LNCaP clone FGC (cell line): ENCODE results near the gene LTA4H.

ENCODE experiments used
- DNase-seq: peaks from one replicate; pipeline ENCODE4 v3.0.0-alpha.2; 2011; ENCODE audit warnings: low read depth
- H3K4me3 ChIP-seq: 2 replicates; pipeline ENCODE4 v1.5.1; 2011; ENCODE audit warnings: mild to moderate bottlenecking, low read depth, low read length, control low read depth
- CTCF ChIP-seq: IDR thresholded peaks from 2 replicates; pipeline ENCODE4 v1.5.1; 2012; ENCODE audit warnings: mild to moderate bottlenecking; ENCODE audit not compliant: control insufficient read depth, insufficient read depth; ENCODE audit errors: extremely low read depth

LTA4H gene

DNA sequence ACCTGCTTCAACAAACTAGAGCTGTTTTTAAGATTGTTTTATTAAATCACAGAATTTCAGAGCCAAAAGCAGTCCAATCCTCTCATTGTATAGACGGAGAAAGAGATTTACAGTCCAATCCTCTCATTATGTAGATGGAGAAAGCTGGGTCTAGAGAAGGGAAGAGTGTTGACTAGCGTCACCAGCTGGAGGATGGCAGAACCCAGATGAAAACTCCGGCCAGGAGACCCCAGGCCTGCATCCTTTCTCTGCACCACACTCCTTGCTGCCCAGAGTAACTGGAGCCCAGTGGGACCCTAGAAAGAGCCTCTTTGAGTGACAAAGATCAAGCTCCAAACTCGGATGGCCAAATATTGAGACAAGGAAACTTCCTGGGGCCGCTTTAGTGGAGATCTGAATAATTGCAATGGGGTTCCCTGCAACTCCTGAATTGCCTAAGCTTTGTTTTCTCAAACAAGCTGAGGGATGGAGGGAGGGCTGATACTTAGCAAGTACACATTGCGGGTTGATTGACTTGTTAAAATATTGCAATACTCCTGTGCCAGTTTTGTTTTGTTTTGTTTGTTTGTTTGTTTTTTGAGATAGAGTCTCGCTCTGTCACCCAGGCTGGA, 79.7 kb downstream of the LTA4H start:
- DNase-seq = no peak
- no peak for TF ChIP-seq CTCF
- no peak overlapping the region for H3K4me3 ChIP-seq

- DNase-seq = no peak
- no peak overlapping the region for H3K4me3 ChIP-seq
- no peak for TF ChIP-seq CTCF
Measured at GRCh38 chr12:95953000-95953399, 82.4 kb downstream of the LTA4H start.

- no peak for TF ChIP-seq CTCF
- DNase-seq = peak; percentile 25
- H3K4me3 ChIP-seq = no peak overlapping the region
Measured at GRCh38 chr12:95951515-95951914, 83.9 kb downstream of the LTA4H start.
